ENCODE measurements around the gene BHLHE40.

GRCh38 chr3:4930501-4930900, 48.7 kb upstream of the BHLHE40 start:
- TF ChIP-seq CTCF (IDR thresholded peaks at IDR 0.05; ENCODE audit: low read depth, low read length) (no peak), POLR2A (IDR thresholded peaks at IDR 0.05; ENCODE audit: extremely low read depth, insufficient read length) (no peak), MAX (IDR thresholded peaks at IDR 0.05; ENCODE audit: low read depth, low read length) (no peak), MYC (IDR thresholded peaks at IDR 0.05; ENCODE audit: low read depth, low read length) (no peak)
